ENCODE measurements around the gene PSD2. TPM values are rescaled to one million over a fixed set of nuclear protein-coding genes. Genes with fewer than 3 reads are reported as not detected.

The PSD2 gene
- total RNA-seq, 1 donor from 2014 or later = 0.15 TPM

- Mint-ChIP-seq H3K27ac (ENCODE audit: unreplicated experiment) (no peak overlapping the region), H3K36me3 (ENCODE audit: low read depth, unreplicated experiment) (peaks cover 13% of the 10 kb centered on the region), H3K9me3 (ENCODE audit: unreplicated experiment) (no peaks in the 10 kb centered on the region), H3K4me3 (ENCODE audit: unreplicated experiment) (no peak overlapping the region), H3K27me3 (ENCODE audit: unreplicated experiment) (peaks cover 22% of the 10 kb centered on the region), H3K4me1 (ENCODE audit: unreplicated experiment) (peaks cover 6% of the 10 kb centered on the region)
- TF ChIP-seq CTCF (IDR thresholded peaks at IDR 0.05; ENCODE audit: unreplicated experiment) = no peak
- DNase-seq (ENCODE audit: low spot score) = no peak
Measured at GRCh38 chr5:139798883-139799282, 3.3 kb downstream of the PSD2 start.

GRCh38 chr5:139799359-139799758, 3.8 kb downstream of the PSD2 start:
- Mint-ChIP-seq H3K27me3 (ENCODE audit: unreplicated experiment) (peaks cover 22% of the 10 kb centered on the region), H3K9me3 (ENCODE audit: unreplicated experiment) (no peaks in the 10 kb centered on the region), H3K4me3 (ENCODE audit: unreplicated experiment) (no peak overlapping the region), H3K4me1 (ENCODE audit: unreplicated experiment) (peaks cover 6% of the 10 kb centered on the region), H3K27ac (ENCODE audit: unreplicated experiment) (no peak overlapping the region), H3K36me3 (ENCODE audit: low read depth, unreplicated experiment) (peaks cover 12% of the 10 kb centered on the region)
- DNase-seq (ENCODE audit: low spot score) = no peak
- no peak for TF ChIP-seq CTCF (IDR thresholded peaks at IDR 0.05; ENCODE audit: unreplicated experiment)

GRCh38 chr5:139803978-139804377, 8.4 kb downstream of the PSD2 start:
- Mint-ChIP-seq H3K27ac (ENCODE audit: unreplicated experiment) (no peak overlapping the region), H3K4me1 (ENCODE audit: unreplicated experiment) (peaks cover 6% of the 10 kb centered on the region), H3K4me3 (ENCODE audit: unreplicated experiment) (no peak overlapping the region), H3K9me3 (ENCODE audit: unreplicated experiment) (no peaks in the 10 kb centered on the region), H3K36me3 (ENCODE audit: low read depth, unreplicated experiment) (peaks cover 9% of the 10 kb centered on the region), H3K27me3 (ENCODE audit: unreplicated experiment) (peaks cover 11% of the 10 kb centered on the region)
- no peak for TF ChIP-seq CTCF (IDR thresholded peaks at IDR 0.05; ENCODE audit: unreplicated experiment)
- no peak for DNase-seq (ENCODE audit: low spot score)

- TF ChIP-seq CTCF (IDR thresholded peaks at IDR 0.05; ENCODE audit: unreplicated experiment) = no peak
- H3K27me3 Mint-ChIP-seq (ENCODE audit: unreplicated experiment) = peaks cover 8% of the 10 kb centered on the region
- peaks cover 6% of the 10 kb centered on the region for H3K4me1 Mint-ChIP-seq (ENCODE audit: unreplicated experiment)
- H3K36me3 Mint-ChIP-seq (ENCODE audit: low read depth, unreplicated experiment) = peaks cover 9% of the 10 kb centered on the region
- no peak overlapping the region for H3K4me3 Mint-ChIP-seq (ENCODE audit: unreplicated experiment)
- H3K27ac Mint-ChIP-seq (ENCODE audit: unreplicated experiment) = no peak overlapping the region
- DNase-seq (ENCODE audit: low spot score) = no peak
- no peaks in the 10 kb centered on the region for H3K9me3 Mint-ChIP-seq (ENCODE audit: unreplicated experiment)
Measured at GRCh38 chr5:139804800-139805397, 9.3 kb downstream of the PSD2 start.

GRCh38 chr5:139805545-139805944, 9.9 kb downstream of the PSD2 start:
- DNase-seq (ENCODE audit: low spot score) = no peak
- no peak overlapping the region for H3K4me3 Mint-ChIP-seq (ENCODE audit: unreplicated experiment)
- peaks cover 6% of the 10 kb centered on the region for H3K4me1 Mint-ChIP-seq (ENCODE audit: unreplicated experiment)
- H3K9me3 Mint-ChIP-seq (ENCODE audit: unreplicated experiment) = no peaks in the 10 kb centered on the region
- H3K27me3 Mint-ChIP-seq (ENCODE audit: unreplicated experiment) = peaks cover 8% of the 10 kb centered on the region
- no peak for TF ChIP-seq CTCF (IDR thresholded peaks at IDR 0.05; ENCODE audit: unreplicated experiment)
- peaks cover 9% of the 10 kb centered on the region for H3K36me3 Mint-ChIP-seq (ENCODE audit: low read depth, unreplicated experiment)
- no peak overlapping the region for H3K27ac Mint-ChIP-seq (ENCODE audit: unreplicated experiment)

Measured in endothelial cell (in vitro differentiated cells).